Neural cell (in vitro differentiated cells): ENCODE data around the gene CADM1.

Experiments used
- EP300 ChIP-seq: fragments of 450-650 bp; conservative IDR thresholded peaks from 2 replicates; pipeline ENCODE4 v1.6.1; 2014; ENCODE audit warnings: antibody characterized with exemption, mild to moderate bottlenecking, moderate library complexity; ENCODE audit not compliant: poor library complexity, severe bottlenecking
- EZH2 ChIP-seq: fragments of 200-600, 300-800 bp; shearing (Covaris generic), sonication (generic); IDR thresholded peaks from 2 replicates; pipeline ENCODE4 v1.6.1; 2014; ENCODE audit warnings: antibody characterized with exemption, low read length, borderline replicate concordance, mild to moderate bottlenecking; ENCODE audit not compliant: insufficient read depth, poor library complexity, severe bottlenecking
- MXI1 ChIP-seq: fragments of 450-650 bp; conservative IDR thresholded peaks from 2 replicates; pipeline ENCODE4 v1.6.1; 2014; ENCODE audit warnings: antibody characterized with exemption, mild to moderate bottlenecking; ENCODE audit not compliant: poor library complexity, severe bottlenecking
- POLR2AphosphoS5 ChIP-seq: IDR thresholded peaks from 2 replicates; pipeline ENCODE4 v1.6.1; 2012
- TAF1 ChIP-seq: IDR thresholded peaks from 2 replicates; pipeline ENCODE4 v1.6.1; 2012; ENCODE audit warnings: low read depth
- TF ChIP-seq, protein P1 (sequence below): fragments of 450-650 bp; IDR thresholded peaks from 2 replicates; pipeline ENCODE4 v1.5.1; 2014; ENCODE audit warnings: antibody characterized with exemption, mild to moderate bottlenecking, moderate library complexity; ENCODE audit not compliant: poor library complexity, severe bottlenecking
- TF ChIP-seq, protein P2 (sequence below): IDR thresholded peaks from 2 replicates; pipeline ENCODE4 v1.6.1; 2012; ENCODE audit warnings: borderline replicate concordance

DNA sequence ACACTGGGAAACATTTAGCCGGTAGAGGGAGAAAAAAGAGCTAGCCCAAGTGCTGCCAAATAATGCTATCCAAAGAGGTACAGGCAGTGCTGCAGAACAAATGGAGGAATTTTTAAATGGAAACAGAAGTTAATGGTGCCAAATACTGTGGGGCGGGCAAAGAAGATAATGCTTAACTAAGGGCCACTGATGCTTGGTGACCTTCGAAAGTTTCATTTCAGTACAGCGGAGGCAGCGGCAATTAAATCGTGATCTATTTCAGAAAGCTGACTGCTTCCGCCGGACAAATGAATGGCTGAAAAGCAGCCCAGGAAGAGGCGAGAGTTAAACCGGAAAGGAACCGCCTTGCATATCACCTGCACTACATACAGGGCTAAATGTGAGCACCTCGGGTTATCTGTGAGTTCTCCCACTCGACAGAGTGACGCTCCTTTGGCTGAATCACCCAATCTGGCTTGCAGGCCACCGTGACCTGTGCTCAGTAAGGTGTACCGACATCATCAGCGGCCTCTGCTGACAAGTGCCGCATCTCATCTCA is 42.1 kb downstream of the CADM1 start:
- TF ChIP-seq EP300, result no peak
- TF ChIP-seq, protein P1, sequence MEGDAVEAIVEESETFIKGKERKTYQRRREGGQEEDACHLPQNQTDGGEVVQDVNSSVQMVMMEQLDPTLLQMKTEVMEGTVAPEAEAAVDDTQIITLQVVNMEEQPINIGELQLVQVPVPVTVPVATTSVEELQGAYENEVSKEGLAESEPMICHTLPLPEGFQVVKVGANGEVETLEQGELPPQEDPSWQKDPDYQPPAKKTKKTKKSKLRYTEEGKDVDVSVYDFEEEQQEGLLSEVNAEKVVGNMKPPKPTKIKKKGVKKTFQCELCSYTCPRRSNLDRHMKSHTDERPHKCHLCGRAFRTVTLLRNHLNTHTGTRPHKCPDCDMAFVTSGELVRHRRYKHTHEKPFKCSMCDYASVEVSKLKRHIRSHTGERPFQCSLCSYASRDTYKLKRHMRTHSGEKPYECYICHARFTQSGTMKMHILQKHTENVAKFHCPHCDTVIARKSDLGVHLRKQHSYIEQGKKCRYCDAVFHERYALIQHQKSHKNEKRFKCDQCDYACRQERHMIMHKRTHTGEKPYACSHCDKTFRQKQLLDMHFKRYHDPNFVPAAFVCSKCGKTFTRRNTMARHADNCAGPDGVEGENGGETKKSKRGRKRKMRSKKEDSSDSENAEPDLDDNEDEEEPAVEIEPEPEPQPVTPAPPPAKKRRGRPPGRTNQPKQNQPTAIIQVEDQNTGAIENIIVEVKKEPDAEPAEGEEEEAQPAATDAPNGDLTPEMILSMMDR, result no peak
- TF ChIP-seq, protein P2, sequence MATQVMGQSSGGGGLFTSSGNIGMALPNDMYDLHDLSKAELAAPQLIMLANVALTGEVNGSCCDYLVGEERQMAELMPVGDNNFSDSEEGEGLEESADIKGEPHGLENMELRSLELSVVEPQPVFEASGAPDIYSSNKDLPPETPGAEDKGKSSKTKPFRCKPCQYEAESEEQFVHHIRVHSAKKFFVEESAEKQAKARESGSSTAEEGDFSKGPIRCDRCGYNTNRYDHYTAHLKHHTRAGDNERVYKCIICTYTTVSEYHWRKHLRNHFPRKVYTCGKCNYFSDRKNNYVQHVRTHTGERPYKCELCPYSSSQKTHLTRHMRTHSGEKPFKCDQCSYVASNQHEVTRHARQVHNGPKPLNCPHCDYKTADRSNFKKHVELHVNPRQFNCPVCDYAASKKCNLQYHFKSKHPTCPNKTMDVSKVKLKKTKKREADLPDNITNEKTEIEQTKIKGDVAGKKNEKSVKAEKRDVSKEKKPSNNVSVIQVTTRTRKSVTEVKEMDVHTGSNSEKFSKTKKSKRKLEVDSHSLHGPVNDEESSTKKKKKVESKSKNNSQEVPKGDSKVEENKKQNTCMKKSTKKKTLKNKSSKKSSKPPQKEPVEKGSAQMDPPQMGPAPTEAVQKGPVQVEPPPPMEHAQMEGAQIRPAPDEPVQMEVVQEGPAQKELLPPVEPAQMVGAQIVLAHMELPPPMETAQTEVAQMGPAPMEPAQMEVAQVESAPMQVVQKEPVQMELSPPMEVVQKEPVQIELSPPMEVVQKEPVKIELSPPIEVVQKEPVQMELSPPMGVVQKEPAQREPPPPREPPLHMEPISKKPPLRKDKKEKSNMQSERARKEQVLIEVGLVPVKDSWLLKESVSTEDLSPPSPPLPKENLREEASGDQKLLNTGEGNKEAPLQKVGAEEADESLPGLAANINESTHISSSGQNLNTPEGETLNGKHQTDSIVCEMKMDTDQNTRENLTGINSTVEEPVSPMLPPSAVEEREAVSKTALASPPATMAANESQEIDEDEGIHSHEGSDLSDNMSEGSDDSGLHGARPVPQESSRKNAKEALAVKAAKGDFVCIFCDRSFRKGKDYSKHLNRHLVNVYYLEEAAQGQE, result no peak
- no peak for TF ChIP-seq EZH2
- TF ChIP-seq POLR2AphosphoS5, result no peak
- TF ChIP-seq MXI1, result no peak
- no peak for TF ChIP-seq TAF1
